K562 (cell line): Measurements from ENCODE around the gene HSPB7. TPM values are rescaled to one million over a fixed set of nuclear protein-coding genes. Genes with fewer than 3 reads are reported as not detected.

Source experiments
- FOXK2 ChIP-seq, 2 experiments: fragments of 450-650 bp; IDR thresholded peaks in 1 of 2; conservative IDR thresholded peaks in 1 of 2; 2 replicates each; pipeline ENCODE4 v1.6.1; 2016; ENCODE audit warnings: low read depth in 2 of 2, mild to moderate bottlenecking in 1 of 2
- FUS ChIP-seq: fragments of 200-400 bp; formaldehyde crosslinking; optimal IDR thresholded peaks from 2 replicates; pipeline ENCODE3; 2017; ENCODE audit warnings: low read depth, low read length
- HNRNPUL1 ChIP-seq: fragments of 200-400 bp; formaldehyde crosslinking; IDR thresholded peaks from 2 replicates; pipeline ENCODE4 v1.6.1; 2017; ENCODE audit warnings: low read length
- MCM2 ChIP-seq: fragments of 450-650 bp; IDR thresholded peaks from 2 replicates; pipeline ENCODE4 v1.6.1; 2017; ENCODE audit warnings: low read depth, mild to moderate bottlenecking
- MCM5 ChIP-seq: fragments of 450-650 bp; IDR thresholded peaks from 2 replicates; pipeline ENCODE4 v1.6.1; 2016; ENCODE audit warnings: low read depth
- MTA1 ChIP-seq: fragments of 450-650 bp; IDR thresholded peaks from 2 replicates; pipeline ENCODE4 v1.6.1; 2017; ENCODE audit warnings: borderline replicate concordance
- NFE2 ChIP-seq: IDR thresholded peaks from 2 replicates; pipeline ENCODE4 v1.6.1; 2014; ENCODE audit warnings: antibody characterized with exemption, low read depth
- SMC3 ChIP-seq: conservative IDR thresholded peaks from 2 replicates; pipeline ENCODE4 v1.6.1; 2011; ENCODE audit warnings: low read depth, low read length, improper control_type of control experiment; ENCODE audit not compliant: insufficient read depth
- THRB ChIP-seq: fragments of 450-650 bp; formaldehyde crosslinking; conservative IDR thresholded peaks from 2 replicates; pipeline ENCODE4 v1.4.0; 2022; ENCODE audit warnings: mild to moderate bottlenecking, missing genetic modification characterization
- TRIM24 ChIP-seq, 2 experiments: fragments of 450-650 bp; IDR thresholded peaks; 2 replicates each; pipeline ENCODE4 v1.6.1; 2016
- TRIM28 ChIP-seq: fragments of 450-650 bp; IDR thresholded peaks from 2 replicates; pipeline ENCODE4 v1.6.1; 2017
- ZBED1 ChIP-seq: IDR thresholded peaks from 2 replicates; pipeline ENCODE4 v1.6.1; 2014
- ZBTB26 ChIP-seq: fragments of 450-650 bp; formaldehyde crosslinking; IDR thresholded peaks from 2 replicates; pipeline ENCODE4 v1.4.0; 2022; ENCODE audit warnings: missing genetic modification characterization
- ZMIZ1 ChIP-seq, 2 experiments: fragments of 150-350 bp in 1 of 2; IDR thresholded peaks; 2 replicates each; pipeline ENCODE4 v1.6.1; 2012 to 2016; ENCODE audit warnings: low read depth in 2 of 2, low read length in 2 of 2, mild to moderate bottlenecking in 1 of 2, moderate library complexity in 1 of 2
- ZNF232 ChIP-seq: sonication (generic); formaldehyde crosslinking; IDR thresholded peaks from 2 replicates; pipeline ENCODE4 v1.8.0; 2022; ENCODE audit warnings: mild to moderate bottlenecking, missing genetic modification reagents
- ZNF639 ChIP-seq, 2 experiments: fragments of 200-800 bp in 1 of 2; sonication (Bioruptor generic) in 1 of 2; sonication (generic) in 1 of 2; formaldehyde crosslinking in 1 of 2; IDR thresholded peaks in 1 of 2; conservative IDR thresholded peaks in 1 of 2; 2 replicates each; pipeline versions ENCODE4 v1.5.0 to v1.6.1; 2016 to 2020; ENCODE audit warnings: missing compliant biosample characterization in 1 of 2, missing genetic modification characterization in 1 of 2, missing genetic modification reagents in 1 of 2
- polyA plus RNA-seq, 8 experiments: library from polyadenylated mRNA; depleted of rRNA in 4 of 8; stranded (reverse) in 5 of 8; unstranded in 3 of 8; fragments of >200 nt; fragmentation: Nextera tagmentation in 2 of 8; fragmentation: Illumina TruSeq in 1 of 8; extraction: Ambion mirVana in 2 of 8; extraction: Trizol in 1 of 8; gene quantifications; 2 replicates each; pipeline versions ENCODE4 v1.2.1 to v1.2.3, GENCODE V29; 2011 to 2014; ENCODE audit warnings: inconsistent platforms in 1 of 8, missing spikeins in 1 of 8
- total RNA-seq, 7 experiments: library from RNA; depleted of rRNA in 6 of 7; stranded (reverse); fragments of >200 nt in 6 of 7; fragmentation: Illumina TruSeq in 2 of 7; extraction: Trizol in 2 of 7; gene quantifications; 2 replicates each; pipeline versions ENCODE4 v1.2.1 to v1.2.3, GENCODE V29; 2011 to 2021; ENCODE audit warnings: low replicate concordance in 1 of 7
- TF ChIP-seq, protein P1 (sequence below): sonication (generic); formaldehyde crosslinking; IDR thresholded peaks from 2 replicates; pipeline ENCODE4 v1.8.0; 2022; ENCODE audit warnings: mild to moderate bottlenecking, missing genetic modification reagents

Gene HSPB7
- total and polyA plus RNA-seq, 9 of the 15 experiments (the other 6 are each of a cell fraction or from before 2014, with no cell fraction given) = 0.05 to 0.19 (median 0.07) TPM; not detected in 6

- no peak for TF ChIP-seq THRB (CRISPR knock-in tag)
- no peak for TF ChIP-seq NFE2
- TF ChIP-seq MTA1 = peak; percentile 91
- TF ChIP-seq HNRNPUL1 = no peak
- no peak for TF ChIP-seq MCM2
- TF ChIP-seq ZBED1 = no peak
- TF ChIP-seq FUS = no peak
- TF ChIP-seq SMC3 = no peak
- peak; percentile 83; the same call in 1 of the 2 replicates for TF ChIP-seq ZBTB26 (CRISPR knock-in tag)
- no peak for TF ChIP-seq ZMIZ1 (IDR thresholded peaks at IDR 0.05; ENCODE audit: low read depth in 2 of 2, low read length in 2 of 2)
- TF ChIP-seq ZNF232 (CRISPR knock-in tag) = no peak
- TF ChIP-seq, protein P1, sequence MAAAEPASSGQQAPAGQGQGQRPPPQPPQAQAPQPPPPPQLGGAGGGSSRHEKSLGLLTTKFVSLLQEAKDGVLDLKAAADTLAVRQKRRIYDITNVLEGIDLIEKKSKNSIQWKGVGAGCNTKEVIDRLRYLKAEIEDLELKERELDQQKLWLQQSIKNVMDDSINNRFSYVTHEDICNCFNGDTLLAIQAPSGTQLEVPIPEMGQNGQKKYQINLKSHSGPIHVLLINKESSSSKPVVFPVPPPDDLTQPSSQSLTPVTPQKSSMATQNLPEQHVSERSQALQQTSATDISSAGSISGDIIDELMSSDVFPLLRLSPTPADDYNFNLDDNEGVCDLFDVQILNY (CRISPR knock-in tag) = 0 out of 2 replicates have a peak, but pooled peaks have one; percentile 65
- no peak for TF ChIP-seq MCM5
- TF ChIP-seq FOXK2 (conservative IDR thresholded peaks at IDR 0.05 in 1 of 2, IDR thresholded peaks at IDR 0.05 in 1 of 2; ENCODE audit: low read depth in 2 of 2) = peak in 1 of 2 experiments; percentile 72; a peak in 3 of 4 replicates
- peak; percentile 70; the same call in 1 of the 2 replicates for TF ChIP-seq TRIM28
- no peak; a peak in 2 of 4 replicates for TF ChIP-seq TRIM24 (IDR thresholded peaks at IDR 0.05)
- peak in 1 of 2 experiments; percentile 94; a peak in 2 of 4 replicates for TF ChIP-seq ZNF639 (CRISPR knock-in tag; conservative IDR thresholded peaks at IDR 0.05 in 1 of 2, IDR thresholded peaks at IDR 0.05 in 1 of 2)
Observed at GRCh38 chr1:15975805-15976680, 41.8 kb downstream of the HSPB7 start, which contains the start of gene ZBTB17 (continued).
